GM21717 (cell line): Measurements from ENCODE around the gene SMURF1.

Source experiments
- ATAC-seq: cut with Tn5 transposase; IDR thresholded peaks from one replicate; pipeline ENCODE4 v1.9.1; 2021; ENCODE audit warnings: mild to moderate bottlenecking, moderate library complexity; ENCODE audit not compliant: unreplicated experiment

SMURF1 gene

GRCh38 chr7:99141841-99142726 is 1.8 kb downstream of the SMURF1 start:
- ATAC-seq = no peak

GRCh38 chr7:99141334-99141733 is 2.6 kb downstream of the SMURF1 start:
- ATAC-seq = no peak

- no peak for ATAC-seq
Observed at GRCh38 chr7:99140813-99141212, 3.1 kb downstream of the SMURF1 start.

GRCh38 chr7:99139036-99139435 is 4.9 kb downstream of the SMURF1 start:
- ATAC-seq = no peak

GRCh38 chr7:99137411-99138180 is 6.3 kb downstream of the SMURF1 start:
- no peak for ATAC-seq

- ATAC-seq = no peak
Observed at GRCh38 chr7:99135938-99136337, 8.0 kb downstream of the SMURF1 start.

- ATAC-seq = no peak
Observed at GRCh38 chr7:99133766-99134564, 9.9 kb downstream of the SMURF1 start.

- no peak for ATAC-seq
Observed at GRCh38 chr7:99132595-99133321, 11.2 kb downstream of the SMURF1 start.

GRCh38 chr7:99131290-99131689 is 12.6 kb downstream of the SMURF1 start:
- no peak for ATAC-seq

GRCh38 chr7:99129536-99129935 is 14.4 kb downstream of the SMURF1 start:
- ATAC-seq = no peak

GRCh38 chr7:99129001-99129400 is 14.9 kb downstream of the SMURF1 start:
- no peak for ATAC-seq

GRCh38 chr7:99128076-99128950 is 15.6 kb downstream of the SMURF1 start:
- ATAC-seq = no peak

GRCh38 chr7:99127636-99128035 is 16.3 kb downstream of the SMURF1 start:
- ATAC-seq = no peak

GRCh38 chr7:99126921-99127553 is 16.9 kb downstream of the SMURF1 start:
- no peak for ATAC-seq

GRCh38 chr7:99125505-99125865 is 18.4 kb downstream of the SMURF1 start:
- no peak for ATAC-seq

GRCh38 chr7:99124751-99125504 is 19.0 kb downstream of the SMURF1 start:
- ATAC-seq = no peak

- no peak for ATAC-seq
Observed at GRCh38 chr7:99124236-99124635, 19.7 kb downstream of the SMURF1 start.

GRCh38 chr7:99123571-99124033 is 20.3 kb downstream of the SMURF1 start:
- no peak for ATAC-seq
